ENCODE results near the gene DSCAML1.

DNA sequence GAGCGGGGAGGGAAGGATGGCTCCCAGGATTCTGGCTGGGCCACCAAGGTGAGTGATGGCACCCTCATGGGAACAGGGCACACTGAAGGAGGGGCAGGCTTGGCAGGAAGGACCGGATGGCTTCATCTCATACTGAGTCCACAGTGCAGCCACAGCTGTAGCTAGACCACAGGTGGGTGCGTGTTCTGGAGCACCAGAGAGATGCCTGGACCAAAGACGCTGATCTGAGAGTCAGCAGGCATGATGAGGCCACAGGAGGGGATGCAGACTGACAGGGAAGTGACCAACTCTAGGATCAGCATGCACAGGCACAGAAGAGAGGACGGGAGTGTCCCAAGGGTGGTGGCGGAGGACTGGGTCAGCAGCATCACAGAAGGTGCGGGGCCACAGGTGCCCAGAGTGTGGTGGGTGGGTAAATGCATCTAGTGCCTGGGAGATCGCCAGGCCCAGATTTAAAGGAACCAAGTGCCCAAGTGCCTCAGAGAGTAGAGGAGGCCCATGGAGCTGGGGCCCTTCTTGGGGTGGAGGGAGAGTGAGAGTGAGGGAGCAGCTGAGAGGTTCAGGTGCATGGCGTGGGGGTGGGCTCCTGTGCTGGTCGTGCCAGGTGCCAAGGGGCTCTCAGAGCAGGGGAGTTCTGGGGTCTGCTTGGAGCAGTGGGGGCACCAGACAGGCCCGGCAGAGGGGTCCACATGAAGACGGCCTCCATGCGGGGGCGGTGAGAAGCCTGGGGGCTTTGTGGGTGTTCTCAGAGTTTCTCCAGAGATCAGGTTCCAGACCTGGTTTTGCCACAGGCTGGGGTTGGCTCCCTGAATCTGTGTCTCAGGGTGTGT is 355.7 kb downstream of the DSCAML1 start:
- no peak for TF ChIP-seq CTCF (conservative IDR thresholded peaks at IDR 0.05; ENCODE audit: low read length)
- TF ChIP-seq EZH2phosphoT487 (IDR thresholded peaks at IDR 0.05; ENCODE audit: borderline replicate concordance, low read depth, low read length): no peak

All from OCI-LY7 (cell line).